Measurements from ENCODE around the gene OSBPL6.

- no peak for TF ChIP-seq CTCF (IDR thresholded peaks at IDR 0.05; ENCODE audit: low read depth, low read length)
- no peak for TF ChIP-seq MAX (IDR thresholded peaks at IDR 0.05; ENCODE audit: low read depth, low read length)
- no peak for TF ChIP-seq POLR2A (IDR thresholded peaks at IDR 0.05; ENCODE audit: extremely low read depth, insufficient read length)
These were observed 131.0 kb downstream of the OSBPL6 start for GRCh38 chr2:178325268-178325667.

Data from NB4 (cell line).